GM19372 (cell line): ENCODE results near the gene GGCT.

ENCODE experiments used
- ATAC-seq: cut with Tn5 transposase; IDR thresholded peaks from one replicate; pipeline ENCODE4 v1.9.1; 2021; ENCODE audit warnings: mild to moderate bottlenecking, low read depth, moderate library complexity; ENCODE audit not compliant: unreplicated experiment

Gene GGCT

GRCh38 chr7:30479202-30480120 is 25.2 kb downstream of the GGCT start:
- ATAC-seq, result no peak

GRCh38 chr7:30478349-30479201 is 26.1 kb downstream of the GGCT start, which contains the start of gene NOD1:
Gene NOD1 (minus strand): TSS chr7:30478784. CDS start chr7:30456921, 21,863 bp downstream.
- peak; percentile 89 for ATAC-seq

- no peak for ATAC-seq
Measured at GRCh38 chr7:30476459-30477145, 28.0 kb downstream of the GGCT start.

GRCh38 chr7:30475580-30475979 is 29.0 kb downstream of the GGCT start:
- ATAC-seq, result no peak

GRCh38 chr7:30474893-30475292 is 29.7 kb downstream of the GGCT start:
- no peak for ATAC-seq

DNA sequence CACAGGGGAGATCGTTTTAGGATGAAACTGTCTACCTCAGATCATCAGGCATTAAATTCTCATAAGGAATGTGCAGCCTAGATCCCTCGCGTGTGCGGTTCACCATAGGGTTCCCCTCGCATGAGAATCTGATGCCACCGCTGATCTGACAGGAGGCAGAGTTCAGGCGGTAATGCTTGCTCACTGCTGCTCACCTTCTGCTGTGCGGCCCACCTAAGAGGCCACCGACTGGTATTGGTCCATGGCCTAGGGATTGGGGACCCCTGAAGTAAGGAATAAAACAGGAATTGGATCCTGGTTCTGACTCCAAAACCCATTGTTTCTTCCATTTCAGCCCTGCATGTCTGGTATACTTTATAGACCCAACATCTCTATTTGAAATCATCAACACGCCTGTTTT is 30.1 kb downstream of the GGCT start:
- ATAC-seq, result no peak

DNA sequence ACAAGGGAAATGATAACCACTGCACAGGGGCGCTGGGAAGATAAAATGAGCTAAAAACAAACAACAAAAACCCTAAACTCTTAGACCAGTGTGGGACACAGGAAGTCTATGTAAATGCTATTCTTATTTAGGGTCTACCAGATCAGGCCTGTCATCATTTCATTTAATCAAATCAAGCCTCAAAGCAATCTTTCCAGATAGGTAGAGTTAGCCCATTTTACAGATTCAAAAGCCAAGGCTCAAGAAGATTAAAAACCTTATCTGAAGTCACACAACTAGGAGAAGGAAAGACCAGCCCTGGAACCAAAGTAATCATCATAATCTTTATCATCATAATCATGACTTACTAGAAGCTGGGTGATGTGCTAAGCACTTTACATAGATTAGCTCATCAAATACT is 30.7 kb downstream of the GGCT start:
- ATAC-seq, result no peak

DNA sequence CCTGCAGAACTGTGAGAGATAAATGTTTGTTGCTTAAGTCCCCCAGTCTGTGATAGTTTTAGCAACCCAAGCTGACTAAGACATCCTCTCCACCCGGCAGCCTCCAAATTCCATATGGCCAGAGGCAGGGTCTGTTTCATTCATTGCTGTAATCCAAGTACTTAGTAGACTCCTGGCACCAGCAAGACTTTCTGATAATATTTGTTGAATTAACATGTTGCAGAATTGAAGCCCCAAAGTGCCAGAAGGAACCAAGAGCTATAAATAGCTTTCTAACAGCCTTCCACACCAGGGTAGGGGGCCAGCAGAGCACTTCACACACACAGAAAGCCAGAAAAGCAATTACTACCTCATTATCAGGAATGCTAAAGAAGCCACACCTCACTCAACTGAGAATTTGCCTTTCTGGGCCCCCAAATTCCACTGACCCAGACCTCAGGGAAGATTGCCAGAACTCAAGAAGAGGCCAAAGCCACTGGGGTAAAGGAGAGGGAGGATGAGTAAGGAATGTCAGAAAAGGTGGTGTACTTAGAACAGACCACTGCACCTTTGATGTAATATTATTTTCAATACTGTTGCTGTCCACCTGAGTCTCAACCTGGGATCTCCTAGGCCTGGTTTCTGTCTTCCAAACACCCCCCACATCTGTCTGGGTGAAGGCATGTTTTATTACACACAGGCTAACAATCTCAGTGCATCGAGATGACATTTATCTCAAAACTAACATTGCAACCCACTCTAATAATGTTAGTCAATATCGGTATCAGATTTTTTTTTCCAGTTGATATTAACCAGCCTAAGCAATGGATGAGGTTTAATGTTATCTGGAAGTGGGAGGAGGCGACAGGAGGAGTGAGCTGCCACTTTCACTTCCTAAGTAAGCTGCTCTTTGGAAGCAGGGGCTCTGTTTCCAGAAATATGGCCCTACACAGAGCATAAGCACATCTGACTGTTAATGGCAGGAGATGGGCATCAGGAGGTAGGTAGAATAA is 31.5 kb downstream of the GGCT start:
- no peak for ATAC-seq

DNA sequence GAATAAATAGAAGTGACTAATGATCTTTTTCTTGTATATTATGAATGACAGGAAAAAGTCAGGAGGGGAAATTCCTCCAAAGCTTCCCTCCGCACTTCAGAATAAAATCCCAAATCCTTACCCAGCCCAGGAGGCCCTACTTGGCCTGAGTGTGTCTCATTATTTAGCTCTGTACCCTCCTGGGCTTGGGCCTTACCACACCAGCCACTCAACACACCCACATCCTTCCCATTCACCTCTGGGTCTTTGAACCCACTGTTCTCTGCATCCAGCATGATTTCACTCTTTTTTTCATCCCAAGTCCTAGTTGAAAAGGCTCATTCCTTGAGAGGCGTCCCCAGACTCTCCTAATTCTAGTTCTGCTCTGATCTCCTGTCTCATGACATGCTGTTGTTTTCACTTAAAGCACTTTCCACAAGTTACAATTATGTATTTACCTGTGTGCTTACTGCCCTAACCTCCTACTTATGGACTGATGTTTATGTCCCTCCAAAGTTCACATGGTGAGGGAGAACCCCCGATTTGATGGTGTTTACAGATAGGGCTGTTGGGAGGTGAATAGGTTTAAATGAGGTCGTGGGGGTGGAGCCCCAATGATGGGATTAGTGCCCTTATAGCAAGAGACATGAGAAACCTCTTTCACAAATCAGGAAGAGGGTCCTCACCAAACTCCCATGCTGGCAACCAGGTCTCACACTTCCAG is 32.4 kb downstream of the GGCT start:
- no peak for ATAC-seq

DNA sequence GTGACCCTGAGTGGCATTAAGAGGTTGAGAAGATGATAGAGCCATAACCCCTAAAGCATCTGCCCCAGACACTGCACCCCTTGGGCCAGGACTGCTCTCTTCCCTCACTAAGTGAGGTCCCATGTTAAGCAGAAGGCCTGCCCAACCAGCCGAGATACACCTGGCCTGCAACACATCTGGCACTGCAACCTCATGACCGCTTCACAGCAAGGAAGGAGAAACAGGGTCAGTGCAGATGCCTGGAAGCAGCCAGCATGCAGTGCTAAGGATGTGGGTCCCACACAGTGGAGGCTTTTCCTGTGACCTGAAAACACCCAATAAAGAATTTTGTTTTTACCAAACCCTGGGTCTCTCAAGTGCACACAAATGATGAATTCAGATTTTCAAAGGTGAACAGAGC is 33.4 kb downstream of the GGCT start:
- no peak for ATAC-seq

DNA sequence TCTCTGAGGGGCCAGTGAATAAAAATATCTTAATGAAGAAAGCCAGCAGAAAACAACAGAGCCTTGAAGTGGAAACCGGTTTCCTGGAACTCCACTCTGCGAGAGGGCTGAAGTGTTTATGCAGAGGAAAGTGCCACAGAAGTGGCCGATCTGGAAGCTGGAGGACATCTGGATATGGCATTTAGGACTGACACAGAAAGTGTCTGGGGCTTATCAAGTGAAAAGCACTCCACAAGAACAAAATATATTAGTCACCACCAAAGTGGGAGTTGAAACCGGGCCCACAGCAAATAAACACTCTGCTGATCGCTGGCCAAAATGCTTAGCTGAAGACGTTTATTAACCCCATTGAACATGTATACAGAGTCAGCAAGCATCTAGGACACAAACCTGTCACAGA is 33.9 kb downstream of the GGCT start:
- ATAC-seq, result no peak

- no peak for ATAC-seq
Measured at GRCh38 chr7:30470163-30470770, 34.4 kb downstream of the GGCT start.

DNA sequence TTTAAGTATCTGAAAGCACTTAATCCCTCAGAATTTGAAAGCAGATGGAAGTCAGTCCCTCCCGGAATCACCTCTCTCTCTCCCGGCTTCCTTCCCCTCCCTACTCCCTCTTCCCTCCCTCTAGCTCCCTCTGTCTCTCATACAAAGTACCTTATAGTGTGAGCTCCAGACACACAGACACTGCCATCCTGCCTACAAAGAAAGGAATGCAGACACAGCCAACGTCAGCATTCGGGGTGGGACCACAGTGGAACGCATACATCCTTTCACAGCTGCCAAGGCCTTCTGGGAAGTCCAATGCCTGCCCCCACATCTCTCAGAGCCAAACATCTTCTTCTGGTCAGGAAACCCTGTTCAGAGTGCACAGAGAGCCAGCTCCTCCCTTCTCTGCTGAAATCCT is 35.3 kb downstream of the GGCT start:
- ATAC-seq, result no peak

- ATAC-seq, result no peak
Measured at GRCh38 chr7:30468791-30469190, 35.8 kb downstream of the GGCT start.

DNA sequence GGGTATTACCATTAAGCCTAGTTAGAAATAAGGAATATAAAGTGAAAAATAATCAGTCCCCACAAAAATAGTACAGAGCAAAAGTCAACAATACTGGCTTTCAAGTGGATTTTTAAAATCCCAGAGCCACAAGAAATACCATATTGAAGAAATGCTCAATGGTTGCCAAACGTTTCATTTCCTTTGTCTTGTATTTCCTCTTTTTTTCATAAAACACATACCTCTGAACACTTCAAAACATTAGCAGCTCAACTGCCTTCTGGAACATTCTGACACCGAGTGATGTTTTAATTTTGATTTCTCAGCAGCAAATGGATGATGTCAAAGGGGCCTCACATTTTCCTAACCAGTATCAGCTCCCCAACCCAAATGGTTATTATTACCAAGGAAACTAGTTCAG is 36.6 kb downstream of the GGCT start:
- ATAC-seq, result no peak

DNA sequence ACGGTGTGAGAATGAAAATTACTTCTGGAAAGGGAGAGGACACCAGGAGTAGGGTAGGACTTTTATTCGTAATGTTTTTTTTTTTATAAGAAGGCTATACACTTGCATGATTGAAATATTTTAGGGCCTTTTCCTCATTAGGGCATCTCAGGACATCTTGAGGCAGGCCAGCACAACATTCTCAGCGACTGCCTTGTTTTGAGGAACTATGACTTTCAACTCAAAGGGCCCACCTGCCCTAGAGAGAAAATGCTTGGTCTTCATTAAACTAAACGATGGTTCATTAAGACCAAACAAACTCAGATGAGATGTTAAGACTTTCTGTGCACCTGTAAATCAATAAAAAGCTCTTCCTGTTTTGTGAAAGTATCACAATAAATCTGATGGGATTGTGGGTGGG is 37.4 kb downstream of the GGCT start:
- ATAC-seq, result no peak

DNA sequence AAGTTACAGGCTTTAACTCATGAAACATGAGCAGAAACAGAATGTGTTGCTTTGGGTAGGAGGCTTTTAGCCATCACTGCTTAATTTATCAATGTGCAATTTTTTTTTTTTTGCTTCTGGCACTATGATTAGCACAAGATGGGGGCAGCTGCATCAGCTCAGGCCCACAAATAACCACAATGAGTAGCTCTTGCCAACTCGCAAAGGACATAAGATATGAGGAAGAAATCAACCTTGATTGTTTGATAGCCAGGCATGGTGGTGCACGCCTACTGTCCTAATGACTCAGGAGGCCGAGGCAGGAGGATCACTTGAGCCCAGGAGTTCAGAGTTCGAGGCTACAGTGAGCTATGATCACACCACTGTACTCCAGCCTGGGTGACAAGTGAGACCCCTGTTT is 38.4 kb downstream of the GGCT start:
- no peak for ATAC-seq

DNA sequence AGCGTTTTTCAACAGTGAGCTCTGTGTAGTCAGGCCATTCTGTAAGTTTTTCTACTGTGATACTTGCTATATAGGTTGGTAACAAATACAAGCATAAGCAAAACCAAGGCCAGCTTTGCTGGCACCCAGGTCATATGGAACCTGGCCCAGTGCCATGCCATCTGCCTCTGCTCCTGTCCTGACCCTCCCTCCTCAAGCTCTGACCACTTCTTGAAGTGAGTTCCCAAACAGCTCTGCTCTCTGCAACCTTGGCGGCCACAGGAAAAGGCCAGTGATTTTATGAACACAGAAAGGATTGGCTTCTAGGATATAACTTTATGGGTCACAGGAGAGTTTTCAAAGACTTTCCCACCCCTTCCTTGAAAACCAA is 38.8 kb downstream of the GGCT start:
- ATAC-seq, result no peak
